Measurements from ENCODE around the gene TSLP.

- TF ChIP-seq YY1 (IDR thresholded peaks at IDR 0.05; ENCODE audit: low read depth) (no peak), RCOR1 (IDR thresholded peaks at IDR 0.05; ENCODE audit: low read length) (no peak), USF2 (IDR thresholded peaks at IDR 0.05; ENCODE audit: borderline replicate concordance, low read depth, low read length) (no peak), USF1 (IDR thresholded peaks at IDR 0.05; ENCODE audit: borderline replicate concordance, low read depth) (no peak), EZH2phosphoT487 (IDR thresholded peaks at IDR 0.05; ENCODE audit: borderline replicate concordance, low read depth) (no peak), GATA2 (CRISPR knock-in tag; IDR thresholded peaks at IDR 0.05) (no peak), EP300 (IDR thresholded peaks at IDR 0.05; ENCODE audit: borderline replicate concordance in 1 of 2, low read depth in 1 of 2, low read length in 1 of 2) (no peak), TAF1 (IDR thresholded peaks at IDR 0.05; ENCODE audit: borderline replicate concordance, low read depth, low read length) (no peak), FOXJ3 (CRISPR knock-in tag; IDR thresholded peaks at IDR 0.05) (no peak), JUND (IDR thresholded peaks at IDR 0.05) (no peak)
- TF ChIP-seq, protein P1, sequence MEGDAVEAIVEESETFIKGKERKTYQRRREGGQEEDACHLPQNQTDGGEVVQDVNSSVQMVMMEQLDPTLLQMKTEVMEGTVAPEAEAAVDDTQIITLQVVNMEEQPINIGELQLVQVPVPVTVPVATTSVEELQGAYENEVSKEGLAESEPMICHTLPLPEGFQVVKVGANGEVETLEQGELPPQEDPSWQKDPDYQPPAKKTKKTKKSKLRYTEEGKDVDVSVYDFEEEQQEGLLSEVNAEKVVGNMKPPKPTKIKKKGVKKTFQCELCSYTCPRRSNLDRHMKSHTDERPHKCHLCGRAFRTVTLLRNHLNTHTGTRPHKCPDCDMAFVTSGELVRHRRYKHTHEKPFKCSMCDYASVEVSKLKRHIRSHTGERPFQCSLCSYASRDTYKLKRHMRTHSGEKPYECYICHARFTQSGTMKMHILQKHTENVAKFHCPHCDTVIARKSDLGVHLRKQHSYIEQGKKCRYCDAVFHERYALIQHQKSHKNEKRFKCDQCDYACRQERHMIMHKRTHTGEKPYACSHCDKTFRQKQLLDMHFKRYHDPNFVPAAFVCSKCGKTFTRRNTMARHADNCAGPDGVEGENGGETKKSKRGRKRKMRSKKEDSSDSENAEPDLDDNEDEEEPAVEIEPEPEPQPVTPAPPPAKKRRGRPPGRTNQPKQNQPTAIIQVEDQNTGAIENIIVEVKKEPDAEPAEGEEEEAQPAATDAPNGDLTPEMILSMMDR (IDR thresholded peaks at IDR 0.05), result no peak
Observed at GRCh38 chr5:111074244-111074643, 2.7 kb downstream of the TSLP start.

Data from SK-N-SH (cell line).